ENCODE data around the gene GIT2. TPM values are rescaled to one million over a fixed set of nuclear protein-coding genes. Genes with fewer than 3 reads are reported as not detected.
A peak's percentile ranks its signal among the peaks of the same experiment; 100 is the strongest.

GIT2 gene
- total and polyA plus RNA-seq, 2 of the 13 experiments (the other 11 are each of a cell fraction or from before 2014, with no cell fraction given): 18.4 to 19.8 TPM

GRCh38 chr12:110010853-110011723, 14.9 kb upstream of the GIT2 start (continued):
- TF ChIP-seq ZBED4 (CRISPR knock-in tag; IDR thresholded peaks at IDR 0.05; ENCODE audit: borderline replicate concordance) (no peak), ZNF230 (CRISPR knock-in tag; IDR thresholded peaks at IDR 0.05) (no peak), SNAPC5 (CRISPR knock-in tag; IDR thresholded peaks at IDR 0.05; ENCODE audit: borderline replicate concordance) (no peak), ZNF180 (CRISPR knock-in tag; IDR thresholded peaks at IDR 0.05; ENCODE audit: borderline replicate concordance, low read depth) (no peak), ZNF234 (CRISPR knock-in tag; conservative IDR thresholded peaks at IDR 0.05) (no peak), RXRB (CRISPR knock-in tag; IDR thresholded peaks at IDR 0.05; ENCODE audit: borderline replicate concordance) (peak; percentile 75; the same call in 1 of the 2 replicates), ZNF235 (CRISPR knock-in tag; IDR thresholded peaks at IDR 0.05; ENCODE audit: borderline replicate concordance) (no peak), PBX3 (CRISPR knock-in tag; IDR thresholded peaks at IDR 0.05; ENCODE audit: borderline replicate concordance) (no peak), ZNF431 (CRISPR knock-in tag; IDR thresholded peaks at IDR 0.05; ENCODE audit: borderline replicate concordance, low read depth) (no peak), CCAR2 (optimal IDR thresholded peaks at IDR 0.05; ENCODE audit: low read depth, low read length) (no peak), PBX2 (CRISPR knock-in tag; IDR thresholded peaks at IDR 0.05) (peak; percentile 28; the same call in 1 of the 2 replicates), ZNF34 (CRISPR knock-in tag; IDR thresholded peaks at IDR 0.05; ENCODE audit: borderline replicate concordance) (no peak), HINFP (CRISPR knock-in tag; IDR thresholded peaks at IDR 0.05; ENCODE audit: low read depth) (no peak), SP140L (CRISPR knock-in tag; IDR thresholded peaks at IDR 0.05; ENCODE audit: borderline replicate concordance) (no peak), AHR (CRISPR knock-in tag; IDR thresholded peaks at IDR 0.05) (no peak), BCLAF1 (IDR thresholded peaks at IDR 0.05) (no peak), KDM4B (CRISPR knock-in tag; IDR thresholded peaks at IDR 0.05) (no peak)

All from HepG2 (cell line).